ENCODE measurements around the gene COX14. TPM values are rescaled to one million over a fixed set of nuclear protein-coding genes. Genes with fewer than 3 reads are reported as not detected.

COX14 gene
- total RNA-seq, 1 donor from 2014 or later: 49.7 TPM

DNA sequence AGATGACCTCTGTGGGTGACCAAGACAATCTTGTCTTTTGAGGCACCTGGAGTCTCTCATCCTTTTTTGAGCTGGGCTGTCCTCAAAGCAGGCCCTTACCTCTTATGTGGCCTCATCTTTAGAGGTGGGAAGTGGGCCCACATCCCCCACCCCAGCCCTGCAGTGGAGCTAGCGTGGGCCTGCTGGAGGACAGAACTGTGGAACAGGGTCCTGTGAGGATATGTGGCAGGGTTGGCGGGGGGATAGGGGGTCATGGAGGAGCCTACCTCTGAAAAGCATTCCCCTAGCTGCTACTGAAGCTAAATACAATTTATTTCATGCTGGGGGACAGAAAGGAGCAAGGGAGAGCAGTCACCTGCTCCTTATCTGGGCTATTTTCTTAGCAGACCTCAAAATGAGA, 8.7 kb upstream of the COX14 start:
- H3K79me2 ChIP-seq (ENCODE audit: insufficient read depth, low read length): no peaks in the 10 kb centered on the region
- H3K27me3 ChIP-seq (ENCODE audit: insufficient read depth, low read length): no peaks in the 10 kb centered on the region
- peaks cover 8% of the 10 kb centered on the region for H4K20me1 ChIP-seq (ENCODE audit: insufficient read depth, low read length)
- Mint-ChIP-seq H3K27me3 (ENCODE audit: low read depth, unreplicated experiment) (peaks cover 10% of the 10 kb centered on the region), H3K9me3 (ENCODE audit: unreplicated experiment) (no peaks in the 10 kb centered on the region), H3K4me1 (ENCODE audit: low read depth, unreplicated experiment) (peaks cover 10% of the 10 kb centered on the region), H3K36me3 (ENCODE audit: low read depth, unreplicated experiment) (peaks cover 18% of the 10 kb centered on the region), H3K4me3 (ENCODE audit: unreplicated experiment) (no peak overlapping the region), H3K27ac (ENCODE audit: unreplicated experiment) (no peak overlapping the region)
- no peak for TF ChIP-seq EZH2 (IDR thresholded peaks at IDR 0.05; ENCODE audit: insufficient read depth, low read length)
- TF ChIP-seq, protein P1, sequence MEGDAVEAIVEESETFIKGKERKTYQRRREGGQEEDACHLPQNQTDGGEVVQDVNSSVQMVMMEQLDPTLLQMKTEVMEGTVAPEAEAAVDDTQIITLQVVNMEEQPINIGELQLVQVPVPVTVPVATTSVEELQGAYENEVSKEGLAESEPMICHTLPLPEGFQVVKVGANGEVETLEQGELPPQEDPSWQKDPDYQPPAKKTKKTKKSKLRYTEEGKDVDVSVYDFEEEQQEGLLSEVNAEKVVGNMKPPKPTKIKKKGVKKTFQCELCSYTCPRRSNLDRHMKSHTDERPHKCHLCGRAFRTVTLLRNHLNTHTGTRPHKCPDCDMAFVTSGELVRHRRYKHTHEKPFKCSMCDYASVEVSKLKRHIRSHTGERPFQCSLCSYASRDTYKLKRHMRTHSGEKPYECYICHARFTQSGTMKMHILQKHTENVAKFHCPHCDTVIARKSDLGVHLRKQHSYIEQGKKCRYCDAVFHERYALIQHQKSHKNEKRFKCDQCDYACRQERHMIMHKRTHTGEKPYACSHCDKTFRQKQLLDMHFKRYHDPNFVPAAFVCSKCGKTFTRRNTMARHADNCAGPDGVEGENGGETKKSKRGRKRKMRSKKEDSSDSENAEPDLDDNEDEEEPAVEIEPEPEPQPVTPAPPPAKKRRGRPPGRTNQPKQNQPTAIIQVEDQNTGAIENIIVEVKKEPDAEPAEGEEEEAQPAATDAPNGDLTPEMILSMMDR (IDR thresholded peaks at IDR 0.05; ENCODE audit: insufficient read depth, low read depth, low read length): no peak
- FAIRE-seq (no peak), DNase-seq (ENCODE audit: low read depth) (no peak)
- no peaks in the 10 kb centered on the region for H3K9me3 ChIP-seq (ENCODE audit: insufficient read depth, low read depth, low read length)
- H3K4me1 ChIP-seq (ENCODE audit: insufficient read depth, low read length): peaks cover 10% of the 10 kb centered on the region
- H3K9ac ChIP-seq (ENCODE audit: low read length): no peak overlapping the region
- H3K27ac ChIP-seq (ENCODE audit: low read depth, low read length): no peak overlapping the region
- no peak overlapping the region for H3K4me3 ChIP-seq (ENCODE audit: insufficient read depth, low read depth, low read length)
- H3K36me3 ChIP-seq (ENCODE audit: insufficient read depth, low read length): peaks cover 23% of the 10 kb centered on the region
- H3K4me2 ChIP-seq (ENCODE audit: low read length): peak overlapping the region; percentile 12
- H2AFZ ChIP-seq (ENCODE audit: low read depth, low read length): no peak overlapping the region

DNA sequence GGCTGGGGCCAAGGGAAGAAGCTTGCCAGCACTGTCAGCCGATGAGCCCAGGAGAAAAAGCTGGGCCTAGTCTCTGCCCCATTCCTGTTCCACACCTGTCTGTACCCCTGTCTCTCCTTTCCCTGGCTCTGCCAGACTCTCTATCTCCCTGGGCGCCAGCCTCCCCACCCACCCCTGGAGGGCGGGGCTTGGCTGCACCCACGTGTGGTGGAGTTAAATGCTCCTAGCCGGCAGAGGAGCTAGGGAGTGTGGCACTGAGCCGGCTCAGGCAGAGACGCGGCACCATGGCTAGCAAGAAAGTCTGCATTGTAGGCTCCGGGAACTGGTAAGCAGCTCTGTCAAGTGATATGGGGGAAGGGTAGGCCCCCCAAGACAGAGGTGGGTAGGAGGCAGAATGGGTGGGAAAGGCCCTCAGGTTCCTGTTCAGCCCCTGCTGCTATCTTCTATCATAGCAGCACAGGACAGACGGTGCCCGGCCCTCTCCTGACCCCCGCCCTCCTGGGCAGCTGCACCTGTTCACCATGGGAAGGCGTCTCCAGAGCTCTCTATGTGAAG, 8.2 kb upstream of the COX14 start, which contains the start of gene GPD1:
Gene GPD1, plus strand, starts transcription at position 242 of the 555 bp plus-strand sequence. Its CDS starts 43 bp downstream, at position 285.
- Mint-ChIP-seq H3K4me1 (ENCODE audit: low read depth, unreplicated experiment) (peaks cover 10% of the 10 kb centered on the region), H3K27me3 (ENCODE audit: low read depth, unreplicated experiment) (peaks cover 10% of the 10 kb centered on the region), H3K9me3 (ENCODE audit: unreplicated experiment) (no peaks in the 10 kb centered on the region), H3K4me3 (ENCODE audit: unreplicated experiment) (no peak within 1 kb of the TSS), H3K36me3 (ENCODE audit: low read depth, unreplicated experiment) (peaks cover 18% of the 10 kb centered on the region), H3K27ac (ENCODE audit: unreplicated experiment) (peak within 1 kb of the TSS; percentile 12)
- H3K9me3 ChIP-seq (ENCODE audit: insufficient read depth, low read depth, low read length): no peaks in the 10 kb centered on the region
- H3K4me2 ChIP-seq (ENCODE audit: low read length): peak within 1 kb of the TSS; percentile 12
- TF ChIP-seq, protein P1 (IDR thresholded peaks at IDR 0.05; ENCODE audit: insufficient read depth, low read depth, low read length): no peak
- TF ChIP-seq EZH2 (IDR thresholded peaks at IDR 0.05; ENCODE audit: insufficient read depth, low read length): no peak
- no peaks in the 10 kb centered on the region for H3K79me2 ChIP-seq (ENCODE audit: insufficient read depth, low read length)
- no peaks in the 10 kb centered on the region for H3K27me3 ChIP-seq (ENCODE audit: insufficient read depth, low read length)
- no peak within 1 kb of the TSS for H2AFZ ChIP-seq (ENCODE audit: low read depth, low read length)
- H3K36me3 ChIP-seq (ENCODE audit: insufficient read depth, low read length): peaks cover 19% of the 10 kb centered on the region
- H3K4me1 ChIP-seq (ENCODE audit: insufficient read depth, low read length): peaks cover 10% of the 10 kb centered on the region
- H3K27ac ChIP-seq (ENCODE audit: low read depth, low read length): no peak within 1 kb of the TSS
- no peak within 1 kb of the TSS for H3K4me3 ChIP-seq (ENCODE audit: insufficient read depth, low read depth, low read length)
- FAIRE-seq: no peak
- H4K20me1 ChIP-seq (ENCODE audit: insufficient read depth, low read length): peaks cover 3% of the 10 kb centered on the region
- DNase-seq (ENCODE audit: low read depth): no peak
- no peak within 1 kb of the TSS for H3K9ac ChIP-seq (ENCODE audit: low read length)
